K562 (cell line): ENCODE data around the gene TMEM158. TPM values are rescaled to one million over a fixed set of nuclear protein-coding genes. Genes with fewer than 3 reads are reported as not detected.

Experiments used
- ATAC-seq: fragments of 200-7000 bp; cut with Tn5 transposase; 3 replicates; pipeline ENCODE4 v1.9.1; 2020; ENCODE audit warnings: moderate library complexity
- BruUV-seq: library from RNA; stranded (reverse); fragments of 400-500 nt; replicated peaks from 2 replicates; lab custom pipeline; 2021; lab: Mats Ljungman, UMichigan
- CTCF ChIA-PET: fragments of 300-600 bp; formaldehyde crosslinking; extraction: SDS; loops from one replicate; lab custom pipeline; 2021; ENCODE audit warnings: low intra/inter-chr PET ratio; lab: Yijun Ruan, JAX
- POLR2A ChIA-PET: fragments of 300-600, 350-650 bp; sonication (Branson Sonifier 250); formaldehyde crosslinking; extraction: SDS; loops from one replicate; lab custom pipeline; 2021; ENCODE audit warnings: antibody characterized with exemption, inconsistent platforms; lab: Yijun Ruan, JAX
- DNase-seq, 4 experiments: peaks; one replicate each; pipeline versions ENCODE4 v3.0.0 to v3.0.0-alpha.2; 2011 to 2018; ENCODE audit warnings: low spot score in 3 of 4, mixed read lengths in 3 of 4; ENCODE audit errors: extremely low read depth in 1 of 4
- FAIRE-seq: peaks from 2 replicates; lab custom pipeline; 2011; peaks lifted over from hg19 to GRCh38; lab: Jason Lieb, UNC
- H2AFZ ChIP-seq: 2 replicates; pipeline ENCODE4 v1.6.0; 2011; ENCODE audit warnings: low read depth, low read length, control low read depth, inconsistent platforms
- H3K27ac ChIP-seq: fragments of 200-600 bp; 3 replicates; pipeline ENCODE4 v1.8.0; 2011; ENCODE audit warnings: low read depth, mild to moderate bottlenecking, control low read depth, inconsistent platforms, low read length, moderate library complexity, mixed read lengths; ENCODE audit errors: extremely low read depth
- H3K27me3 ChIP-seq, 2 experiments: fragments of 300-600 bp in 1 of 2; 2 replicates in 1 of 2; 3 replicates in 1 of 2; pipeline versions ENCODE4 v1.6.0 to v1.8.0; 2011; ENCODE audit warnings: inconsistent platforms in 2 of 2, low read length in 2 of 2, mild to moderate bottlenecking in 1 of 2, mixed read lengths in 1 of 2, moderate library complexity in 1 of 2; ENCODE audit not compliant: control insufficient read depth in 2 of 2, insufficient read depth in 2 of 2
- H3K36me3 ChIP-seq: fragments of 300-600 bp; 3 replicates; pipeline ENCODE4 v1.8.0; 2011; ENCODE audit warnings: mild to moderate bottlenecking, low read length, inconsistent platforms; ENCODE audit not compliant: control insufficient read depth, insufficient read depth
- H3K4me1 ChIP-seq, 2 experiments: fragments of 200-600 bp in 1 of 2; replicated peaks in 1 of 2; 2 replicates in 1 of 2; 3 replicates in 1 of 2; pipeline versions ENCODE4 v1.5.1 to v1.8.0; 2011; ENCODE audit warnings: inconsistent platforms in 2 of 2, low read length in 2 of 2, mild to moderate bottlenecking in 1 of 2, mixed read lengths in 1 of 2, moderate library complexity in 1 of 2; ENCODE audit not compliant: control insufficient read depth in 2 of 2, insufficient read depth in 2 of 2
- H3K4me2 ChIP-seq: 2 replicates; pipeline ENCODE4 v1.6.1; 2011; ENCODE audit warnings: low read length, control low read depth, inconsistent platforms, mixed read lengths; ENCODE audit not compliant: insufficient read depth
- H3K4me3 ChIP-seq: fragments of 200-600 bp; sonication (generic), shearing (Covaris generic); 2 replicates; pipeline ENCODE4 v1.5.1; 2016; ENCODE audit warnings: control low read depth, inconsistent platforms
- H3K79me2 ChIP-seq: fragments of 200-600 bp; 3 replicates; pipeline ENCODE4 v1.8.0; 2011; ENCODE audit warnings: low read length, inconsistent platforms; ENCODE audit not compliant: control insufficient read depth, insufficient read depth
- H3K9ac ChIP-seq, 2 experiments: 2 replicates each; pipeline versions ENCODE4 v1.6.0 to v1.6.1; 2011; ENCODE audit warnings: low read depth in 2 of 2, low read length in 2 of 2, control low read depth in 1 of 2, inconsistent platforms in 1 of 2, mild to moderate bottlenecking in 1 of 2, mixed read lengths in 1 of 2; ENCODE audit not compliant: insufficient read depth in 1 of 2
- H3K9me1 ChIP-seq: one replicate; pipeline ENCODE4 v1.6.0; 2011; ENCODE audit warnings: inconsistent platforms, mild to moderate bottlenecking, low read length, moderate library complexity; ENCODE audit not compliant: control insufficient read depth, insufficient read depth
- H3K9me3 ChIP-seq: replicated peaks from 2 replicates; pipeline ENCODE4 v1.5.1; 2011; ENCODE audit warnings: low read depth, low read length, inconsistent platforms; ENCODE audit not compliant: control insufficient read depth, insufficient read depth
- H4K20me1 ChIP-seq: replicated peaks from 2 replicates; pipeline ENCODE4 v1.6.1; 2011; ENCODE audit warnings: low read length, inconsistent platforms, mixed read lengths; ENCODE audit not compliant: control insufficient read depth, insufficient read depth
- CEBPG ChIP-seq, 3 experiments: fragments of 200-800 bp in 1 of 3; sonication (Bioruptor generic) in 1 of 3; sonication (generic) in 1 of 3; formaldehyde crosslinking in 1 of 3; IDR thresholded peaks in 2 of 3; conservative IDR thresholded peaks in 1 of 3; 2 replicates each; pipeline versions ENCODE4 v1.6.1 to v1.8.0; 2016 to 2022; ENCODE audit warnings: missing compliant biosample characterization in 2 of 3, missing genetic modification characterization in 2 of 3, mild to moderate bottlenecking in 1 of 3, missing genetic modification reagents in 1 of 3
- CHD1 ChIP-seq: fragments of 200-600 bp; sonication (generic); IDR thresholded peaks from one replicate; pipeline ENCODE4 v1.6.1; 2012; ENCODE audit warnings: mild to moderate bottlenecking, moderate library complexity, low read length, inconsistent platforms
- E2F3 ChIP-seq: fragments of 250-450 bp; sonication (Bioruptor Pico); IDR thresholded peaks from 2 replicates; pipeline ENCODE4 v1.4.0; 2020; ENCODE audit warnings: mild to moderate bottlenecking
- MCM2 ChIP-seq: fragments of 450-650 bp; IDR thresholded peaks from 2 replicates; pipeline ENCODE4 v1.6.1; 2017; ENCODE audit warnings: low read depth, mild to moderate bottlenecking
- MTA2 ChIP-seq: fragments of 450-650 bp; IDR thresholded peaks from 2 replicates; pipeline ENCODE4 v1.6.1; 2016; ENCODE audit warnings: low read depth
- PRPF4 ChIP-seq: fragments of 200-400 bp; formaldehyde crosslinking; IDR thresholded peaks from one replicate; pipeline ENCODE4 v1.6.1; 2017; ENCODE audit warnings: low read length, low read depth, mild to moderate bottlenecking; ENCODE audit not compliant: insufficient read depth, poor library complexity, severe bottlenecking
- SAFB ChIP-seq: fragments of 200-400 bp; formaldehyde crosslinking; IDR thresholded peaks from 2 replicates; pipeline ENCODE4 v1.6.1; 2017; ENCODE audit warnings: low read depth, low read length, borderline replicate concordance
- SMAD4 ChIP-seq: fragments of 250-450 bp; sonication (Bioruptor Pico); conservative IDR thresholded peaks from 2 replicates; pipeline ENCODE4 v1.8.0; 2021; ENCODE audit warnings: inconsistent platforms, mild to moderate bottlenecking, moderate library complexity
- SMARCC2 ChIP-seq: fragments of 450-650 bp; IDR thresholded peaks from 2 replicates; pipeline ENCODE4 v1.6.1; 2017; ENCODE audit warnings: antibody characterized with exemption, moderate library complexity, mild to moderate bottlenecking, low read depth
- TAL1 ChIP-seq: fragments of 450-650 bp; IDR thresholded peaks from 2 replicates; pipeline ENCODE4 v1.6.1; 2016; ENCODE audit warnings: mild to moderate bottlenecking
- TARDBP ChIP-seq: fragments of 450-650 bp; IDR thresholded peaks from 2 replicates; pipeline ENCODE4 v1.6.1; 2016
- TBP ChIP-seq: optimal IDR thresholded peaks from 2 replicates; pipeline ENCODE3; 2011; ENCODE audit warnings: low read depth, low read length, improper control_type of control experiment
- WGBS: fragments of 100-300 bp; shearing (Covaris generic); methylation state at CpG from one replicate; pipeline ENCODE4 v1.1.6; 2016; ENCODE audit warnings: low coverage, mixed read lengths; ENCODE audit not compliant: insufficient coverage; ENCODE audit errors: missing lambda C conversion rate; 5-methylcytosine and 5-hydroxymethylcytosine counted together
- in situ Hi-C: fragments of 300-500 bp; cut with MboI; formaldehyde crosslinking; loops from 4 replicates; pipeline ENCODE4 v1.15.0; 2018; ENCODE audit warnings: inconsistent platforms, mixed read lengths
- intact Hi-C: fragments of 100-400 bp; cut with micrococcal nuclease; formaldehyde crosslinking; loops from 2 replicates; pipeline ENCODE4 v1.14.2; 2022
- polyA plus RNA-seq, 8 experiments: library from polyadenylated mRNA; depleted of rRNA in 4 of 8; stranded (reverse) in 5 of 8; unstranded in 3 of 8; fragments of >200 nt; fragmentation: Nextera tagmentation in 2 of 8; fragmentation: Illumina TruSeq in 1 of 8; extraction: Ambion mirVana in 2 of 8; extraction: Trizol in 1 of 8; gene quantifications; 2 replicates each; pipeline versions ENCODE4 v1.2.1 to v1.2.3, GENCODE V29; 2011 to 2014; ENCODE audit warnings: inconsistent platforms in 1 of 8, missing spikeins in 1 of 8
- total RNA-seq, 7 experiments: library from RNA; depleted of rRNA in 6 of 7; stranded (reverse); fragments of >200 nt in 6 of 7; fragmentation: Illumina TruSeq in 2 of 7; extraction: Trizol in 2 of 7; gene quantifications; 2 replicates each; pipeline versions ENCODE4 v1.2.1 to v1.2.3, GENCODE V29; 2011 to 2021; ENCODE audit warnings: low replicate concordance in 1 of 7
- TF ChIP-seq, protein P1 (sequence below): sonication (generic); formaldehyde crosslinking; IDR thresholded peaks from 2 replicates; pipeline ENCODE4 v1.8.0; 2022; ENCODE audit warnings: missing genetic modification reagents, mild to moderate bottlenecking, borderline replicate concordance
- TF ChIP-seq, protein P2 (sequence below), 2 experiments: fragments of 450-650 bp; conservative IDR thresholded peaks; 2 replicates each; pipeline ENCODE4 v1.6.1; 2017; ENCODE audit warnings: mild to moderate bottlenecking in 2 of 2, moderate library complexity in 2 of 2
- TF ChIP-seq, protein P3 (sequence below), 2 experiments: IDR thresholded peaks in 1 of 2; conservative IDR thresholded peaks in 1 of 2; 2 replicates each; pipeline ENCODE4 v1.6.1; 2016; ENCODE audit warnings: low read depth in 2 of 2, mild to moderate bottlenecking in 1 of 2, missing compliant biosample characterization in 1 of 2, missing genetic modification characterization in 1 of 2, moderate library complexity in 1 of 2

Gene TMEM158
- total and polyA plus RNA-seq, 9 of the 15 experiments (the other 6 are each of a cell fraction or from before 2014, with no cell fraction given), result 2.2 to 46.5 (median 8.4) TPM

DNA sequence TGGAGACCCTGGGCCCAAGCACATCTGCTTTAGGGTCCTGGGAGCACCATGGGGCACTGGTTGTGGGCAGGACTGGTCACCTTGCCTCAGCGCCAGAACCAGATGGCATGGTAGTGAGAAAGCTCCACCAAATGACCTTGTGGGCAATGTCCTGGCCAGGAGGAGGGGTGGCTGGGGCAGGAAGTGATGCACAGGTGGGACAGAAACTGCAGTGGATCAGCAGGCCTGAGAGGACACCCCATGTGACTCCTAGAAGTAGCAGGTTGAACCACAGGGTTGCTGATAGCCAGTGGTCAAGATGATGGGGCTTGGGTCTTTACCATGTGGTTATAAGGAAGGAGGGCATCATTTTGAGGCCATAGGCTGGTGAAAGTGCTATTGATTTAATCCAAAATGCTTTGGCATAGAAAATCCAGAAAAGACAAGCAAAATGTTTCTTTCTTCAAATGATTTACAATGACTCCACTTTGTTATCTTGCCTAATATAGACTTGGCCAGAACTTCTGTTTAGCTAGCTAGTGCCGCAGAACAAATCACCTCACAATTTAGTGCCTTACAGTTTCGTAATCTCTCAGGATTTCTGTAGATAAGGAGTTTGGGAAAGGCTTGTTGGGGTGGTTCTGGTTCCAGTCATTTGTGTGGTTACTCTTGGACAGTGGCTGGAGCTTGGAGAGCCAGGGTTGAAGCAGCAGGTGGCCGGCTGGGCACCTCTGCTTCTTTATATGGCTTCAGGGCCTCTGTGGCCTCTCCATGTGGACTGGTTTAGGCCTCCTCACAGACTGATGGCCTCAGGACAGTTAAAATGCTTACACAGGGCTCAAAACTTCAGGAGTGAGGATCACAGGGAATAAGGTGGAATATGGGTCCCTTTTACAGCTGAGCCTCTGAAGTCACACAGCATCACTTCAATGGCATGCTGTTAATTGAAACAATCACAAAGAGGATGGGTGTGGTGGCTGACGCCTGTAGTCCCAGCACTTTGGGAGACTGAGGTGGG is 27.5 kb downstream of the TMEM158 start:
- Histone ChIP-seq H3K9me3 (no peaks in the 10 kb centered on the region), H4K20me1 (no peaks in the 10 kb centered on the region), H3K4me1 (no peaks in the 10 kb centered on the region; a peak in 1 of 5 replicates), H2AFZ (no peak overlapping the region), H3K27ac (no peak overlapping the region), H3K36me3 (no peaks in the 10 kb centered on the region), H3K4me2 (no peak overlapping the region), H3K9me1 (no peaks in the 10 kb centered on the region), H3K79me2 (no peaks in the 10 kb centered on the region), H3K9ac (no peak overlapping the region), H3K27me3 (peaks cover 0 to 7% of the 10 kb centered on the region in 2 experiments; a peak in 4 of 5 replicates), H3K4me3 (no peak overlapping the region)
- no peak for ATAC-seq
- no peak for DNase-seq
- in situ Hi-C loops (no loop called here), intact Hi-C loops (no loop called here)
- POLR2A ChIA-PET, result interaction anchor here (0.8 to 1.0 kb wide), 2 partner anchors 10 to 12 kb away, joined by 3 read pairs; no protein-coding TSS in a partner anchor
- 20% methylated on average over 5 of the region's 5 CpGs for WGBS
- CTCF ChIA-PET, result interaction anchor here (1.1 kb wide), 1 partner anchor 158 kb away, joined by 5 read pairs; no protein-coding TSS in a partner anchor
- no peak for FAIRE-seq
- no TSS peak for BruUV-seq
- no peak for TF ChIP-seq CEBPG (CRISPR knock-in tag; IDR thresholded peaks at IDR 0.05)
- peak; percentile 69 to 78 for TF ChIP-seq CEBPG (tag; conservative IDR thresholded peaks at IDR 0.05 in 1 of 2, IDR thresholded peaks at IDR 0.05 in 1 of 2)
- TF ChIP-seq TBP, result no peak
- TF ChIP-seq E2F3 (CRISPR knock-in tag), result no peak
- TF ChIP-seq, protein P1, sequence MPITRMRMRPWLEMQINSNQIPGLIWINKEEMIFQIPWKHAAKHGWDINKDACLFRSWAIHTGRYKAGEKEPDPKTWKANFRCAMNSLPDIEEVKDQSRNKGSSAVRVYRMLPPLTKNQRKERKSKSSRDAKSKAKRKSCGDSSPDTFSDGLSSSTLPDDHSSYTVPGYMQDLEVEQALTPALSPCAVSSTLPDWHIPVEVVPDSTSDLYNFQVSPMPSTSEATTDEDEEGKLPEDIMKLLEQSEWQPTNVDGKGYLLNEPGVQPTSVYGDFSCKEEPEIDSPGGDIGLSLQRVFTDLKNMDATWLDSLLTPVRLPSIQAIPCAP (CRISPR knock-in tag), result no peak
- TF ChIP-seq MCM2, result no peak
- TF ChIP-seq, protein P2, sequence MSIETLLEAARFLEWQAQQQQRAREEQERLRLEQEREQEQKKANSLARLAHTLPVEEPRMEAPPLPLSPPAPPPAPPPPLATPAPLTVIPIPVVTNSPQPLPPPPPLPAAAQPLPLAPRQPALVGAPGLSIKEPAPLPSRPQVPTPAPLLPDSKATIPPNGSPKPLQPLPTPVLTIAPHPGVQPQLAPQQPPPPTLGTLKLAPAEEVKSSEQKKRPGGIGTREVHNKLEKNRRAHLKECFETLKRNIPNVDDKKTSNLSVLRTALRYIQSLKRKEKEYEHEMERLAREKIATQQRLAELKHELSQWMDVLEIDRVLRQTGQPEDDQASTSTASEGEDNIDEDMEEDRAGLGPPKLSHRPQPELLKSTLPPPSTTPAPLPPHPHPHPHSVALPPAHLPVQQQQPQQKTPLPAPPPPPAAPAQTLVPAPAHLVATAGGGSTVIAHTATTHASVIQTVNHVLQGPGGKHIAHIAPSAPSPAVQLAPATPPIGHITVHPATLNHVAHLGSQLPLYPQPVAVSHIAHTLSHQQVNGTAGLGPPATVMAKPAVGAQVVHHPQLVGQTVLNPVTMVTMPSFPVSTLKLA (conservative IDR thresholded peaks at IDR 0.05), result no peak
- TF ChIP-seq, protein P3, sequence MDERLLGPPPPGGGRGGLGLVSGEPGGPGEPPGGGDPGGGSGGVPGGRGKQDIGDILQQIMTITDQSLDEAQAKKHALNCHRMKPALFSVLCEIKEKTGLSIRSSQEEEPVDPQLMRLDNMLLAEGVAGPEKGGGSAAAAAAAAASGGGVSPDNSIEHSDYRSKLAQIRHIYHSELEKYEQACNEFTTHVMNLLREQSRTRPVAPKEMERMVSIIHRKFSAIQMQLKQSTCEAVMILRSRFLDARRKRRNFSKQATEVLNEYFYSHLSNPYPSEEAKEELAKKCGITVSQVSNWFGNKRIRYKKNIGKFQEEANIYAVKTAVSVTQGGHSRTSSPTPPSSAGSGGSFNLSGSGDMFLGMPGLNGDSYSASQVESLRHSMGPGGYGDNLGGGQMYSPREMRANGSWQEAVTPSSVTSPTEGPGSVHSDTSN (CRISPR knock-in tag; IDR thresholded peaks at IDR 0.05; ENCODE audit: low read depth), result no peak
- TF ChIP-seq, protein P3 (tag; conservative IDR thresholded peaks at IDR 0.05; ENCODE audit: low read depth), result peak; percentile 41; the same call in 1 of the 2 replicates
- TF ChIP-seq PRPF4, result no peak
- TF ChIP-seq SMARCC2, result no peak
- TF ChIP-seq SMAD4, result no peak
- TF ChIP-seq TAL1, result no peak
- no peak for TF ChIP-seq TARDBP
- TF ChIP-seq SAFB, result no peak
- no peak for TF ChIP-seq MTA2
- TF ChIP-seq CHD1, result no peak
